GM12878 (cell line): ENCODE measurements around the gene PANX2. TPM values are rescaled to one million over a fixed set of nuclear protein-coding genes. Genes with fewer than 3 reads are reported as not detected.

Experiments used
- ASH2L ChIP-seq: fragments of 300-600, 200-600 bp; sonication (generic); IDR thresholded peaks from 2 replicates; pipeline ENCODE4 v1.6.1; 2017; ENCODE audit warnings: low read depth, mild to moderate bottlenecking, borderline replicate concordance
- BMI1 ChIP-seq: fragments of 450-650 bp; IDR thresholded peaks from 2 replicates; pipeline ENCODE4 v1.6.1; 2016; ENCODE audit warnings: mild to moderate bottlenecking, moderate library complexity, borderline replicate concordance
- CEBPB ChIP-seq, 2 experiments: fragments of 150-350 bp in 1 of 2; IDR thresholded peaks; 2 replicates each; pipeline ENCODE4 v1.6.1; 2012 to 2014; ENCODE audit warnings: low read depth in 2 of 2, low read length in 2 of 2, borderline replicate concordance in 1 of 2, inconsistent platforms in 1 of 2
- CHD2 ChIP-seq: IDR thresholded peaks from 2 replicates; pipeline ENCODE4 v1.6.1; 2011; ENCODE audit warnings: low read depth, low read length, improper control_type of control experiment, borderline replicate concordance
- FOXK2 ChIP-seq: fragments of 450-650 bp; IDR thresholded peaks from 2 replicates; pipeline ENCODE4 v1.6.1; 2017; ENCODE audit warnings: mild to moderate bottlenecking, moderate library complexity
- HDAC2 ChIP-seq: fragments of 200-600 bp; sonication (generic); IDR thresholded peaks from 2 replicates; pipeline ENCODE4 v1.6.1; 2017
- IKZF1 ChIP-seq: fragments of 450-650 bp; conservative IDR thresholded peaks from 2 replicates; pipeline ENCODE4 v1.6.1; 2017; ENCODE audit warnings: antibody characterized with exemption, mild to moderate bottlenecking
- IRF4 ChIP-seq: IDR thresholded peaks from 2 replicates; pipeline ENCODE4 v1.6.1; 2011; ENCODE audit warnings: low read depth, low read length
- KLF5 ChIP-seq: fragments of 450-650 bp; IDR thresholded peaks from 2 replicates; pipeline ENCODE4 v1.6.1; 2014; ENCODE audit warnings: mild to moderate bottlenecking; ENCODE audit not compliant: partially characterized antibody
- NFXL1 ChIP-seq: fragments of 450-650 bp; IDR thresholded peaks from 2 replicates; pipeline ENCODE4 v1.6.1; 2017; ENCODE audit warnings: antibody characterized with exemption, mild to moderate bottlenecking, borderline replicate concordance
- POLR2A ChIP-seq: IDR thresholded peaks from 2 replicates; pipeline ENCODE4 v1.6.1; 2011; ENCODE audit warnings: low read depth, mild to moderate bottlenecking, low read length
- POLR2AphosphoS2 ChIP-seq: IDR thresholded peaks from 2 replicates; pipeline ENCODE4 v1.6.1; 2011; ENCODE audit warnings: low read depth, mild to moderate bottlenecking, low read length, improper control_type of control experiment, moderate library complexity
- SIN3A ChIP-seq: IDR thresholded peaks from 2 replicates; pipeline ENCODE4 v1.6.1; 2012; ENCODE audit warnings: low read depth, low read length, improper control_type of control experiment
- SMAD5 ChIP-seq: IDR thresholded peaks from 2 replicates; pipeline ENCODE4 v1.6.1; 2016; ENCODE audit warnings: antibody characterized with exemption, low read depth
- STAT1 ChIP-seq: fragments of 450-650 bp; conservative IDR thresholded peaks from 2 replicates; pipeline ENCODE4 v1.6.1; 2014; ENCODE audit warnings: antibody characterized with exemption, mild to moderate bottlenecking
- polyA plus RNA-seq, 11 experiments: library from polyadenylated mRNA; depleted of rRNA in 4 of 11; unstranded in 6 of 11; stranded (reverse) in 5 of 11; fragments of >200 nt; fragmentation: Nextera tagmentation in 4 of 11; fragmentation: Illumina TruSeq in 1 of 11; extraction: Ambion mirVana in 4 of 11; extraction: Trizol in 1 of 11; gene quantifications; 1 replicate in 1 of 11; 2 replicates in 10 of 11; pipeline versions ENCODE4 v1.2.1 to v1.2.3, GENCODE V29; 2011 to 2016; ENCODE audit warnings: inconsistent platforms in 2 of 11, missing spikeins in 2 of 11, low read depth in 1 of 11
- total RNA-seq, 4 experiments: library from RNA; depleted of rRNA in 3 of 4; stranded (reverse); fragments of >200 nt in 3 of 4; fragmentation: Illumina TruSeq in 1 of 4; extraction: Trizol in 1 of 4; gene quantifications; 2 replicates each; pipeline versions ENCODE4 v1.2.1 to v1.2.3, GENCODE V29; 2013 to 2021
- TF ChIP-seq, protein P1 (sequence below): IDR thresholded peaks from 2 replicates; pipeline ENCODE4 v1.6.1; 2012; ENCODE audit warnings: low read length, inconsistent platforms
- TF ChIP-seq, protein P2 (sequence below): fragments of 450-650 bp; IDR thresholded peaks from 2 replicates; pipeline ENCODE4 v1.6.1; 2016; ENCODE audit warnings: mild to moderate bottlenecking
- TF ChIP-seq, protein P3 (sequence below): fragments of 450-650 bp; formaldehyde crosslinking; IDR thresholded peaks from 2 replicates; pipeline ENCODE4 v1.4.0; 2020; ENCODE audit warnings: mild to moderate bottlenecking, moderate library complexity
- TF ChIP-seq, protein P4 (sequence below): fragments of 450-650 bp; IDR thresholded peaks from 2 replicates; pipeline ENCODE4 v1.6.1; 2017; ENCODE audit warnings: mild to moderate bottlenecking, moderate library complexity
- TF ChIP-seq, protein P5 (sequence below): IDR thresholded peaks from 2 replicates; pipeline ENCODE4 v1.6.1; 2011; ENCODE audit warnings: mild to moderate bottlenecking, low read depth, low read length, moderate library complexity; ENCODE audit not compliant: insufficient replicate concordance

The PANX2 gene
- total and polyA plus RNA-seq, 10 of the 15 experiments (the other 5 are each of a cell fraction or from before 2014, with no cell fraction given), result 0.04 to 0.44 (median 0.17) TPM; not detected in 5

DNA sequence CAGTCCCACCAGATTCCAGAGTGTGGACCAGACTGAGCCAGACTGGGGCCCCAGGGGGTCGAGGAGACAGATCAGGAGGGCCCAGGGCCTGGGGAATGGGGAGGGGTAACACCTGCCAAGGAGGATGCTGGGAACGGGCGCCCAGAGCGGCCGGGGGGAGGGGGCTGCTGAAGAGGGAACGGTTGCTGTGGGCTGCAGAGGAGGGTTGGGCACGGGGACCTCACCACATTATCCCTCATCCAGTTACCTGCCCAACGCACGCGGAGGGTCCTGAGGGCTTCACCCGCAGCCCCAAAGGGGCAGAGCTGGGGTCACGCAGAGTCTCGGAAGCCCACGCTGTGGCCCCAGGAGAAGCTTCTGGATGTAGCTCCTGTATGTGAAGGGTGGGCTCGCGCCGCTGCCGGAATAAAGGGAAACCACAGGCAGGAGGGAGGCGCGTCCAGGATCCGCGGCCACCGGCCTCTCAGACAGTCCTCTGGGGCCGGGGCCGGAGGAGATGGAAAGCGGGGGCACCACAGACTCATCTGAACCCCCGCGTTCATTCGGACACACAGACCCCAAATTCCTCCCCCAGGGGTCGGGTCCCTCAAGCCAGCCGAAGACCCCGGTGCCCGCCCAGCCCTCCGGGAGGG, 29.4 kb downstream of the PANX2 start (continued):
- TF ChIP-seq, protein P1, sequence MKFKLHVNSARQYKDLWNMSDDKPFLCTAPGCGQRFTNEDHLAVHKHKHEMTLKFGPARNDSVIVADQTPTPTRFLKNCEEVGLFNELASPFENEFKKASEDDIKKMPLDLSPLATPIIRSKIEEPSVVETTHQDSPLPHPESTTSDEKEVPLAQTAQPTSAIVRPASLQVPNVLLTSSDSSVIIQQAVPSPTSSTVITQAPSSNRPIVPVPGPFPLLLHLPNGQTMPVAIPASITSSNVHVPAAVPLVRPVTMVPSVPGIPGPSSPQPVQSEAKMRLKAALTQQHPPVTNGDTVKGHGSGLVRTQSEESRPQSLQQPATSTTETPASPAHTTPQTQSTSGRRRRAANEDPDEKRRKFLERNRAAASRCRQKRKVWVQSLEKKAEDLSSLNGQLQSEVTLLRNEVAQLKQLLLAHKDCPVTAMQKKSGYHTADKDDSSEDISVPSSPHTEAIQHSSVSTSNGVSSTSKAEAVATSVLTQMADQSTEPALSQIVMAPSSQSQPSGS, result no peak
- TF ChIP-seq POLR2A (0 out of 2 replicates have a peak, but pooled peaks have one; percentile 64), NFXL1 (no peak), SIN3A (no peak), CHD2 (no peak), BMI1 (no peak), ASH2L (no peak), KLF5 (no peak), CEBPB (IDR thresholded peaks at IDR 0.05; ENCODE audit: borderline replicate concordance in 1 of 2, low read depth in 2 of 2, low read length in 2 of 2) (no peak), STAT1 (no peak), POLR2AphosphoS2 (no peak; the same call in 1 of the 2 replicates), SMAD5 (0 out of 2 replicates have a peak, but pooled peaks have one; percentile 44), HDAC2 (no peak), FOXK2 (no peak), IRF4 (no peak), IKZF1 (no peak)
- TF ChIP-seq, protein P2, sequence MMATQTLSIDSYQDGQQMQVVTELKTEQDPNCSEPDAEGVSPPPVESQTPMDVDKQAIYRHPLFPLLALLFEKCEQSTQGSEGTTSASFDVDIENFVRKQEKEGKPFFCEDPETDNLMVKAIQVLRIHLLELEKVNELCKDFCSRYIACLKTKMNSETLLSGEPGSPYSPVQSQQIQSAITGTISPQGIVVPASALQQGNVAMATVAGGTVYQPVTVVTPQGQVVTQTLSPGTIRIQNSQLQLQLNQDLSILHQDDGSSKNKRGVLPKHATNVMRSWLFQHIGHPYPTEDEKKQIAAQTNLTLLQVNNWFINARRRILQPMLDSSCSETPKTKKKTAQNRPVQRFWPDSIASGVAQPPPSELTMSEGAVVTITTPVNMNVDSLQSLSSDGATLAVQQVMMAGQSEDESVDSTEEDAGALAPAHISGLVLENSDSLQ, result no peak
- TF ChIP-seq, protein P3, sequence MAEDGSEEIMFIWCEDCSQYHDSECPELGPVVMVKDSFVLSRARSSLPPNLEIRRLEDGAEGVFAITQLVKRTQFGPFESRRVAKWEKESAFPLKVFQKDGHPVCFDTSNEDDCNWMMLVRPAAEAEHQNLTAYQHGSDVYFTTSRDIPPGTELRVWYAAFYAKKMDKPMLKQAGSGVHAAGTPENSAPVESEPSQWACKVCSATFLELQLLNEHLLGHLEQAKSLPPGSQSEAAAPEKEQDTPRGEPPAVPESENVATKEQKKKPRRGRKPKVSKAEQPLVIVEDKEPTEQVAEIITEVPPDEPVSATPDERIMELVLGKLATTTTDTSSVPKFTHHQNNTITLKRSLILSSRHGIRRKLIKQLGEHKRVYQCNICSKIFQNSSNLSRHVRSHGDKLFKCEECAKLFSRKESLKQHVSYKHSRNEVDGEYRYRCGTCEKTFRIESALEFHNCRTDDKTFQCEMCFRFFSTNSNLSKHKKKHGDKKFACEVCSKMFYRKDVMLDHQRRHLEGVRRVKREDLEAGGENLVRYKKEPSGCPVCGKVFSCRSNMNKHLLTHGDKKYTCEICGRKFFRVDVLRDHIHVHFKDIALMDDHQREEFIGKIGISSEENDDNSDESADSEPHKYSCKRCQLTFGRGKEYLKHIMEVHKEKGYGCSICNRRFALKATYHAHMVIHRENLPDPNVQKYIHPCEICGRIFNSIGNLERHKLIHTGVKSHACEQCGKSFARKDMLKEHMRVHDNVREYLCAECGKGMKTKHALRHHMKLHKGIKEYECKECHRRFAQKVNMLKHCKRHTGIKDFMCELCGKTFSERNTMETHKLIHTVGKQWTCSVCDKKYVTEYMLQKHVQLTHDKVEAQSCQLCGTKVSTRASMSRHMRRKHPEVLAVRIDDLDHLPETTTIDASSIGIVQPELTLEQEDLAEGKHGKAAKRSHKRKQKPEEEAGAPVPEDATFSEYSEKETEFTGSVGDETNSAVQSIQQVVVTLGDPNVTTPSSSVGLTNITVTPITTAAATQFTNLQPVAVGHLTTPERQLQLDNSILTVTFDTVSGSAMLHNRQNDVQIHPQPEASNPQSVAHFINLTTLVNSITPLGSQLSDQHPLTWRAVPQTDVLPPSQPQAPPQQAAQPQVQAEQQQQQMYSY (CRISPR knock-in tag), result no peak
- TF ChIP-seq, protein P4, sequence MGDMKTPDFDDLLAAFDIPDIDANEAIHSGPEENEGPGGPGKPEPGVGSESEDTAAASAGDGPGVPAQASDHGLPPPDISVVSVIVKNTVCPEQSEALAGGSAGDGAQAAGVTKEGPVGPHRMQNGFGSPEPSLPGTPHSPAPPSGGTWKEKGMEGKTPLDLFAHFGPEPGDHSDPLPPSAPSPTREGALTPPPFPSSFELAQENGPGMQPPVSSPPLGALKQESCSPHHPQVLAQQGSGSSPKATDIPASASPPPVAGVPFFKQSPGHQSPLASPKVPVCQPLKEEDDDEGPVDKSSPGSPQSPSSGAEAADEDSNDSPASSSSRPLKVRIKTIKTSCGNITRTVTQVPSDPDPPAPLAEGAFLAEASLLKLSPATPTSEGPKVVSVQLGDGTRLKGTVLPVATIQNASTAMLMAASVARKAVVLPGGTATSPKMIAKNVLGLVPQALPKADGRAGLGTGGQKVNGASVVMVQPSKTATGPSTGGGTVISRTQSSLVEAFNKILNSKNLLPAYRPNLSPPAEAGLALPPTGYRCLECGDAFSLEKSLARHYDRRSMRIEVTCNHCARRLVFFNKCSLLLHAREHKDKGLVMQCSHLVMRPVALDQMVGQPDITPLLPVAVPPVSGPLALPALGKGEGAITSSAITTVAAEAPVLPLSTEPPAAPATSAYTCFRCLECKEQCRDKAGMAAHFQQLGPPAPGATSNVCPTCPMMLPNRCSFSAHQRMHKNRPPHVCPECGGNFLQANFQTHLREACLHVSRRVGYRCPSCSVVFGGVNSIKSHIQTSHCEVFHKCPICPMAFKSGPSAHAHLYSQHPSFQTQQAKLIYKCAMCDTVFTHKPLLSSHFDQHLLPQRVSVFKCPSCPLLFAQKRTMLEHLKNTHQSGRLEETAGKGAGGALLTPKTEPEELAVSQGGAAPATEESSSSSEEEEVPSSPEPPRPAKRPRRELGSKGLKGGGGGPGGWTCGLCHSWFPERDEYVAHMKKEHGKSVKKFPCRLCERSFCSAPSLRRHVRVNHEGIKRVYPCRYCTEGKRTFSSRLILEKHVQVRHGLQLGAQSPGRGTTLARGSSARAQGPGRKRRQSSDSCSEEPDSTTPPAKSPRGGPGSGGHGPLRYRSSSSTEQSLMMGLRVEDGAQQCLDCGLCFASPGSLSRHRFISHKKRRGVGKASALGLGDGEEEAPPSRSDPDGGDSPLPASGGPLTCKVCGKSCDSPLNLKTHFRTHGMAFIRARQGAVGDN, result no peak
- TF ChIP-seq, protein P5, sequence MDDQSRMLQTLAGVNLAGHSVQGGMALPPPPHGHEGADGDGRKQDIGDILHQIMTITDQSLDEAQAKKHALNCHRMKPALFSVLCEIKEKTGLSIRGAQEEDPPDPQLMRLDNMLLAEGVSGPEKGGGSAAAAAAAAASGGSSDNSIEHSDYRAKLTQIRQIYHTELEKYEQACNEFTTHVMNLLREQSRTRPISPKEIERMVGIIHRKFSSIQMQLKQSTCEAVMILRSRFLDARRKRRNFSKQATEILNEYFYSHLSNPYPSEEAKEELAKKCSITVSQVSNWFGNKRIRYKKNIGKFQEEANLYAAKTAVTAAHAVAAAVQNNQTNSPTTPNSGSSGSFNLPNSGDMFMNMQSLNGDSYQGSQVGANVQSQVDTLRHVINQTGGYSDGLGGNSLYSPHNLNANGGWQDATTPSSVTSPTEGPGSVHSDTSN, result peak; percentile 19
